Tibial nerve (tissue), 4 donors: ENCODE data around the gene PSTPIP1.

Experiments used
- EP300 ChIP-seq, 2 donors: sonication (generic); formaldehyde crosslinking; IDR thresholded peaks; one replicate each; pipeline ENCODE4 v1.6.1; 2017; ENCODE audit warnings: antibody characterized with exemption in 2 of 2, mild to moderate bottlenecking in 1 of 2
- POLR2A ChIP-seq, 2 donors: fragments of 450-650 bp; IDR thresholded peaks; one replicate each; pipeline ENCODE4 v1.6.1; 2017; ENCODE audit warnings: antibody characterized with exemption in 2 of 2, mild to moderate bottlenecking in 2 of 2, moderate library complexity in 2 of 2
- TF ChIP-seq, protein P1 (sequence below), 5 experiments: fragments of 200-600 bp in 3 of 5; fragments of 450-650 bp in 2 of 5; sonication (generic) in 3 of 5; IDR thresholded peaks; one replicate each; pipeline ENCODE4 v1.5.1; 2016 to 2019; ENCODE audit warnings: antibody characterized with exemption in 5 of 5, mild to moderate bottlenecking in 3 of 5, moderate library complexity in 2 of 5

GRCh38 chr15:77074350-77074749, 79.4 kb downstream of the PSTPIP1 start:
- TF ChIP-seq EP300 (IDR thresholded peaks at IDR 0.05) (no peak), POLR2A (IDR thresholded peaks at IDR 0.05) (no peak)
- TF ChIP-seq, protein P1, sequence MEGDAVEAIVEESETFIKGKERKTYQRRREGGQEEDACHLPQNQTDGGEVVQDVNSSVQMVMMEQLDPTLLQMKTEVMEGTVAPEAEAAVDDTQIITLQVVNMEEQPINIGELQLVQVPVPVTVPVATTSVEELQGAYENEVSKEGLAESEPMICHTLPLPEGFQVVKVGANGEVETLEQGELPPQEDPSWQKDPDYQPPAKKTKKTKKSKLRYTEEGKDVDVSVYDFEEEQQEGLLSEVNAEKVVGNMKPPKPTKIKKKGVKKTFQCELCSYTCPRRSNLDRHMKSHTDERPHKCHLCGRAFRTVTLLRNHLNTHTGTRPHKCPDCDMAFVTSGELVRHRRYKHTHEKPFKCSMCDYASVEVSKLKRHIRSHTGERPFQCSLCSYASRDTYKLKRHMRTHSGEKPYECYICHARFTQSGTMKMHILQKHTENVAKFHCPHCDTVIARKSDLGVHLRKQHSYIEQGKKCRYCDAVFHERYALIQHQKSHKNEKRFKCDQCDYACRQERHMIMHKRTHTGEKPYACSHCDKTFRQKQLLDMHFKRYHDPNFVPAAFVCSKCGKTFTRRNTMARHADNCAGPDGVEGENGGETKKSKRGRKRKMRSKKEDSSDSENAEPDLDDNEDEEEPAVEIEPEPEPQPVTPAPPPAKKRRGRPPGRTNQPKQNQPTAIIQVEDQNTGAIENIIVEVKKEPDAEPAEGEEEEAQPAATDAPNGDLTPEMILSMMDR (IDR thresholded peaks at IDR 0.05): no peak
